Stromal cell of bone marrow (primary cell): ENCODE data around the gene XKR3.
"Not testable (repeated sequence)": the region's sequence is repeated elsewhere in the genome, so short reads cannot be mapped to it uniquely, and the experiment has no call there.

Experiments used
- DNase-seq: peaks from one replicate; pipeline ENCODE4 v3.0.0-alpha.2; 2012; ENCODE audit warnings: low read depth

Gene XKR3

DNA sequence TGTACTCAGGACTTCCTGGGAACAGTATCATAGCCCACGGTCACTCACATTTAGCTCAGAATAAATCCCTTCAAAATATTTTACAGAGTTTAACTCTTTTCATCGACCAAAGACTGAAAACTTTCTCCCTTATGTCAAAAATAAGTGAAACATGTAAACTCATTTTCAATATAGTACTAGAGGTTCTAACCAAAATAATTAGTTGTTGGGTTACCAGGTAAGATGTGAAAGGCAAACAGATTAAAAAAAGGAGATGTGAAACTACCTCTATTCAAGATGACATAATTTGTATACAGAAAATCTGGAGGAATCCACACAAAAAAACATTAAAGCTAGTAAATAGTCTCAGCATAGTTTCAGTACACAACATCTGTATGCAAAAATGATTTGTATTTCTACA is 20.3 kb downstream of the XKR3 start:
- no peak for DNase-seq

DNA sequence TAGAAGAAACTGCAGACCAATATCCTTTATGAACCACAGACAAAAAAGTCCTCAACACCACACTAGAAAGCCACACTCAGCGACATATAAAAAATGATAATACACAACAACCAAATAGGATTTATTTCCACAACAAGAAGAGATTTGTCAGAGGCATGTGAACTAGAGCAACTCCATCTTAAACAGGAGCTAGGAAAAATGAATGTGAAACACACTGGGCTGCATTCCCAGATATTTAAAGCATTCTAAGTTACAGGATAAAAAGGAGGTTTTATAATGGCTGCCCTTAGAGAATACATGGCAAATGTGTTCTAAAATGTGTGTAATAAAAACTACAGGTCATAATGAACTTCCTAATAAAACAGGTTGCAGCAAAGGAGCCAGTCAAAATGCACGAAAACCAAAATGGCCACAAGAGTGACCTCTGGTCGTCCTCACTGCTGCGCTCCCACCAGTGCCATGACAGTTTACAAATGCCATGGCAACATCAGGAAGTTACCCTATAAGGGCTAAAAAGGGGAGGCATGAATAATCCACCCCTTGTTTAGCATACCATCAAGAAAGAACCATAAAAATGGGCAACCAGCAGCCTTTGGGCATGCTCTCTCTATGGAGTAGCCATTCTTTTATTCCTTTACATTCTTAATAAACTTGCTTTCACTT is 21.8 kb downstream of the XKR3 start:
- no peak for DNase-seq

DNA sequence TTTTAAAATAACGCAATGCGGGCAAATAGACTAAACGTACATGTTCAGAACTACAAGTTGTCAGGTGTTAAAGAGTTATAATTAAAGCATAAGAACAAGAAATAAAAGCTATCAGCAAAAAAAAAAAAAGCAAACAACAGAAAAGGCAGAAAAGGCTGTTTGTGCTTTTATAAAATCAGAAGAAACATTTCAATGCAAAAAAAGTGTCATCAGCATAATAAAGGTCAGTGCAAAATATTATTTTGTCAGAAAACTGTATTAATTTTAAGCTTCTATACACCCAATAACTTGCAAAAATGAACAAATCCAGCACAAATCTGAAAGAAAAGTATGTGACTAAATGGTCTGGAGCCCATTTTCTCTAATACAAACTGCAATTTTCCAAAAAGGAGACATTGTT is 23.6 kb downstream of the XKR3 start:
- no peak for DNase-seq

DNA sequence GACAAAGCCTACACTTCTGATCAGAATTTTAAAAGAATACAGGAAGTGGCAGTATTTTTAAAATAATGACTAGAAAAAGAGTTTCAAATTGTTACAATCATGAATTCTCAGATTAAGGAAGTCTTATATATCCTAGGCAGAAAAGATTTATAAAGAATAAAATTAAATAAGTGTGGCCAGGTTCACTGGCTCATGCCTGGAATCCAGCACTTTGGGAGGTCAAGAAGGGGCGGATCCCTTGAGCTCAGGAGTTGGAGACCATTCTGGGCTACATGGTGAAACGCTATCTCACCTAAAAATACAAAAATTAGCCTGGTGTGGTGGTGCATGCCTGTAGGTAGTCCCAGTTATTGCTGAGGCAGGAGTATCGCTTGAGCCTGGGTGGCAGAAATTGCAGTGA is 24.1 kb downstream of the XKR3 start:
- DNase-seq: no peak

DNA sequence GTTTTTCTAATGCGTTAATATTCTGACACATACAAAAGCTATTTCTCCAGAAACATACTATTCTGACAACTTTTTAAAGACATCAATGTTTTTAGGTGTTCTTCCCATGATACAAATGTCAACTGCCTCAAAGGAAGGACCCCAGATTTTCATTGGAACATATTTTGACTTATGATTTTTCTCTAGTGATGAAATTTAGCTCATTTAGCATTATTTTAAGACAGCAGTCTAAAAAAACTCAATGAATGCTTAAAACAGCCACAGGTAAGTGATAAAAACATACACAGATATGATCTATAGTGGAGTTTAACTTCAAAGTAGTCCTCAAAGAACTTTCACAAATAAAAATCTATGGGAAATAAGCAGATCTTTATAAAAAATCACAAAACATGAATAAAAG is 24.9 kb downstream of the XKR3 start:
- no peak for DNase-seq

DNA sequence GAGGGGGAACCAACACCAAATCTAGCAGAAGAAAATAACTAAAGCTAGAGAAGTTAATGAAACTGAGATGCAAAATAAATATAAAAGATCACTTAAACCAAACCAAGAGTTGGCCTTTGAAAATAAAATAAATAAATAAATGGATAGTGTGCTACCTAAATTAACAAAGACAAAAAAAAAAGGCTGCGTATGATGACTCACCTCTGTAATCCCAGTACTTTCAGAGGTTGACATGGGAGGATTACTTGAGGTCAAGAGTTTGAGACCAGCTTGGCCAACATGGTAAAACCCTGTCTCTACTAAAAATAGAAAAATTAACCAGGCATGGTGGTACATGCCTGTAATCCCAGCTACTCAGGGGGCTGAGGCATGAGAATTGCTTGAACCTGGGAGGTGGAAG is 29.7 kb downstream of the XKR3 start:
- not testable (repeated sequence) for DNase-seq

DNA sequence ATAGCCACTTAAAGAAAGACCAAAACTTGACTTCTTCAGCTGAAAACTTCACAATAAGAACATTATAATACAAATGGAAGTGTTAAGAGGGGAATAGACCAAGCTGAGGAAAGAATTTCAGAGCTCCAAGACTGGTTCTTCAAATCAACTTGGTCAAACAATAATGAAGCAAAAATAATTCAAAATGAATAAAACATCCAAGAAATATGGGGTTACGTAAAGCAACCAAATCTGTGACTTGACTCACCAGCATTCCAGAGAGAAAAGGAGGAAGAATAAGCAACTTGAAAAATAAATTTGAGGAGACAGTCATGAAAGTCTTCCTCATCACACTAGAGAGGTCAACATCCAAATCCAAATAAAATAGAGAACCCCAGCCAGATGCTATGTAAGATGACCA is 31.4 kb downstream of the XKR3 start:
- no peak for DNase-seq

DNA sequence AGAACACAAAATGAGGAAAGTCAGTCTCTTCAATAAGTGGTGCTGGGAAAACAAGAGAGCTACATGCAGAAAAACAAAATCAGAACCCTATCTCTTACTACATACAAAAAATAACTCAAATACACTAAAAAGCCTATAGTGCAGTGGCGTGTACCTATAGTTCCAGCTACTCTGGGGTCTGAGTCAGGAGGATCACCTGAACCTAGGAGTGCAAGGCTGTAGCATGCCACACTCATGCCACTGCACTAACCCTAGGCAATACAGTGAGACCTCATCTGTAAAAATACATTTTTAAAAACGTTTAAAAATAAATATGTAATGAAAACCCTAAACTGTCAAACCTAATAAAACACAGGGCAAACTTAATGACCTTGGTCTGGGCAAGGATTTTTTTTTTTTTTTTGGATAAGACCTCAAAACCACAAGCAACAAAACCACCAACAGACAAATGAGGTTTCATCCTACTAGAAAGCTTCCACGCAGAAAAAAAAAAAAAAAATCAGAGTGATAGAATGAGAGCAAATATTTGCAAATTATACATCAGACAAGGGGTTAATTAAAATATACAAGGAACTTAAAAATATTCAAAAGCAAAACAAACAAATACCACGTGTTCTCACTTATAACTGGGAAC is 35.2 kb downstream of the XKR3 start:
- DNase-seq: no peak

DNA sequence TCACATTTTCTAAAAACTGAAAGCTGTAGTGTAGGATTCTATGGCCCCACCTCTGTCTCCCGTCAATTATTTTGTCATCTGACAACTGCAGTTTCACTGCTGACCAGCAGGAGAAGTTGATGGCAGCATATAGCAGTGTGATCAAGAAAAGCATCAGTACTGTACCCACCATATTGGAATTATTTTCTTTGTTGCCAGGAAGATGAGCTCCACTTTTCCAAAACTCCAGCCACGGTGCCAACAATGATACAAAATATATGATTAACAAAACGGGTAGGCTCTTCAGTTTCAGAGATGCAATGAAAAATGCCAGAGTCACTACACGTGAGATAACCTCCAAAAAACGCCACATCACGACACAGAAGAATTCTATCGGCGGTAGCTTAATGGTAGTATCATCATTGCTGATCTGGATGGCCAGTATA is 41.3 kb downstream of the XKR3 start:
- DNase-seq: no peak

DNA sequence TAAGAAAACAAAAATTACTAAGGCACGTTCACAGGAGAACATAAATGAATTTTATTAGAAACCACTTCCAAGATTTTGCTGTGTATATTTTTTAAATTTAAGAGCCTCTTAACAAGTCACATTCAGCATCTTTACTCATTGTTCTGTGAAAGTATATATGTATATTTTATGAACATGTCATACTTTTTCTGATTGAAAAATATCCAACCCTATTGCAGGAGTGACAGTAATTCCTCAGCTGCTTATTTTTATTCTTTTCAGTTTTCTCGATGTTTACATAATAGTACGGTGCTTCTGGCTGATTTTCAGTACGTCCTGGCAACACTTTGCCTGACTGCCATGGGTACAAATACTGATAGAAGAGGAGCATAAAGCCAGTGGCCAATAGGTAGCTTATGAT is 41.8 kb downstream of the XKR3 start:
- no peak for DNase-seq

DNA sequence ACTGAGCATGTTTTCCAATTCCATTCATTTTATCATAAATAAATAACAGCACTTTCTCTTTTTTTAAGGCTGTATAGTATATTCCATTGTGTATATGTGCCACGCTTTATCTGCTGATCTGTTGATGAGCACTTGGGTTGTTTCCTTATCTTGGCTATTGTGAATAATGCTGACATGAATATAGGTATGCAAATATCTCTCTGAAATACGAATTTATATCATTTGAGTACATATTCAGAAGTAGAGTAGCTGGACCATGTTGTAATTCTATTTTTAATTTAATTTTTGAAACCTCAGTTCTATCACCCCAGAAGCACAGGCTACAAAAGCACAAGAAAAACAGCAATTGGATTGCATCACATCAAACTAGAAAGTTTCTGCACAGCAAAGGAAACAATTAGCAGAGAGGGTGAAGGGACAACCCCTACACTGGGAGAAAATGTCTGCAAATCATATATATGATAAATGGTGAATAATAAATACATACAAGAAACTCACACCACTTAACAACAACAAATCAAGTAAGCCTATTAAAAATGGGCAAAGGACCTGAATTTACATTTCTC is 43.4 kb downstream of the XKR3 start:
- no peak for DNase-seq

DNA sequence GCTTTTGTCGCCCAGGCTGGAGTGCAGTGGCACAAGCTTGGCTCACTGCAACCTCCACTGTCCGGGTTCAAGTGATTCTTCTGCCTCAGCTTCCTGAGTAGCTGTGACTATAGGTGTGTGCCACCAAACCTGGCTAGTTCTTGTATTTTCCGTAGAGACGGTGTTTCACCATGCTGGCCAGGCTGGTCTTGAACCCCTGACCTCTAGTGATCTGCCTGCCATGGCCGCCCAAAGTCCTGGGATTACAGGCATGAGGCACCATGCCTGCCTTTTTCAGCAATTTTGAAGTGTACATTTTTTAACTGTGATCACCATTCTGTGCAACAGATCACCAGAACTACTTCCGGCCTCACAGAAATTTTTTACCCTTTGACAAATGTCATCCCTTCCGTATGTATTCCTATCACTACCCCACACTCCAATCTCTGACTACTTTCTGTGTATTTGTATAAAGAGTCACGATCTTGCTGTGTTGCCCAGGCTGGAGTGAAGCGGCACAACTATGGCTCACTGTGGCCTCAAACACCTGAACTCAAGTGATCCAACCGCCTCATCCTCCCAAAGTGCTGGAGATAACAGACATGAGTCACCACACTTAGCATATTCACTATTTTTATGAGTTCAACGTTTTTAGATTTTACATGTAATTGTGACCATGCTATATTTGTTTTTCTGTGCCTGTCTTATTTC is 44.0 kb downstream of the XKR3 start:
- no peak for DNase-seq

DNA sequence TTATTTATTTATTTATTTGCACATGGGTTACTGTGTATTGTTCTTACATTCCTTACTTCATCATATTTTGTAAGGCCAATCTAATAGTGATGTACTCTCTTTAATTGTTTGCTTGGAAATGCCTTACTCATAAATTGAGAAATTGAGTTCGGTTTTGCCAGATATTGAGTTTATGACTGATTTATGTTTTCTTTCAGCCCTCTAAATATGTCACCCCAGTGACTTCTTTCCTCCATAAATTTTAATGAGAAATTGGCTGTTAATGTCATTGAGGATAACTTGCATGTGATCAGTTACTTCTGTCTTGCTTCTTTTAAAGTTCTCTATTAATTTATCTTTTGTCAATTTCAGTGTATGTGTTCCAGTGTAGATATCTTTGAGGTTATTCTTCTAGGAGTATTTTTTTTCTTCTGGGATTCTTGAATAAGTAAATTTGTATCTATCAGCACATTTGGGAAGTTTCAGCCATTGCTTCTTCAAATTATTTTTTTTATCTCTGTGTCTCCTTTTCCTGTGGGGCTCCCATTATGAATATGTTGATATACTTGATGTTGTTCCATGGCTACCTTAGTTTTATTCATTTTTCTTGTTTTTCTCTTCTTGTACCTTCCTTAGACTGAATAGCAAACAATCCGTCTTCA is 47.8 kb downstream of the XKR3 start:
- no peak for DNase-seq

DNA sequence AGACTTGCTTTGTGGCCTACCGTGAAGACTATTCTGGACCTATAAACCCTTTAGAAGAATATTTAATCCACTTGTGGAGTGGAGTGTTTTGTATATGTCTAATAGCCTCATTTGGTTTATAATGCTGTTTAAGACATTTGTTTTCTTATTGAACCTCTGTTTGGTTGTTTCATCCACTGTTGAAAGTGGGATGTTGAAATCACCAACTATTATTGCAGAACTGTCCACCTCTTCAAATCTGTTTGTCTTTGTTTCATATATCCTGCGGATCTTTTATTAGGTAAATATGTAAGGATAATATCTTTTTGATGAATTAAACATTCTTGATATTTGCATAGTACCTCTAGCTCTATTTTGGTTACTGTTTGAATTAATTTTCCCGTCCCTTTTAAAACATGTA is 49.1 kb downstream of the XKR3 start:
- DNase-seq: no peak

DNA sequence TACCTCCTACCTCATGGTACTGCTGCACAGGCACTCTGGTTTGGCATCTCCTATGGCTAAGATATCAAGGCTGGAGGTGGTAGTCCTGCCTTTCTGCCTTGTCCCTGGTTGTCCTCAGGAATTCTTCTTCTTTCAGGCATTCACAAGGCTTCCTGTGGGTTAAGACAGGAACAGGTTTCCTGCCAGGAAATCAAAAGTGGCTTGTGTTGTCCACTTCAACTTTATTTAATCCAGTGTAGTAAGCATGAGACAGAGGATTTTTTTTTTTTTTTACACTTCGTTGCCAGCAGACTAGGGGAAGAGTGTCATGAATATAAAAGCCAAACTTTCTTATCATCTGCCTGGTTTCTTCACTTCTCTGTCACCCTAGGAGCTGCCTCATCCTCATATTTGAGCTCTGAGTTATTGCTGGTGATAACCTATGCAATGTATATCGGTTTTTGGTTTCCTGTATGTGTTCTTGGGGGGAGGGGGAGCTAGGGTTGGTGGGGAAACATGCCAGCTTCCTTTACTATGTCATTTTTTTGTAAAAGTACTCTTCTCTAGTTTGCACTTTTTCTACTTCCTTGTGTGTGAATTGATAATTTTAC is 50.2 kb downstream of the XKR3 start:
- no peak for DNase-seq

DNA sequence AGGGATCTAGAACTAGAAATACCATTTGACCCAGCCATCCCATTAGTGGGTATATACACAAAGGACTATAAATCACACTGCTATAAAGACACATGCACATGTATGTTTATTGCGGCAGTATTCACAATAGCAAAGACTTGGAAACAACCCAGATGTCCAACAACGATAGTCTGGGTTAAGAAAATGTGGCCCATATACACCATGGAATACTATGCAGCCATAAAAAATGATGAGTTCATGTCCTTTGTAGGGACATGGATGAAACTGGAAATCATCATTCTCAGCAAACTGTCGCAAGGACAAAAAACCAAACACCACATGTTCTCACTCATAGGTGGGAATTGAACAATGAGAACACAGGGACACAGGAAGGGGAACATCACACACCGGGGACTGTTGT is 53.6 kb downstream of the XKR3 start:
- not testable (repeated sequence) for DNase-seq

DNA sequence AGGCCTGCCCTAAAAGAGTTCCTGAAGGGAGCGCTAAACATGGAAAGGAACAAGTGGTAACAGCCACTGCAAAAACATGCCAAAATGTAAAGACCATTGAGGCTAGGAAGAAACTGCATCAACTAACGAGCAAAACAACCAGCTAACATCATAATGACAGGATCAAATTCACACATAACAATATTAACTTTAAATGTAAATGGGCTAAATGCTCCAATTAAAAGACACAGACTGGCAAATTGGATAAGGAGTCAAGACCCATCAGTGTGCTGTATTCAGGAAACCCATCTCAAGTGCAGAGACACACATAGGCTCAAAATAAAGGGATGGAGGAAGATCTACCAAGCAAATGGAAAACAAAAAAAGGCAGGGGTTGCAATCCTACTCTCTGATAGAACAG is 57.3 kb downstream of the XKR3 start:
- DNase-seq: not testable (repeated sequence)

DNA sequence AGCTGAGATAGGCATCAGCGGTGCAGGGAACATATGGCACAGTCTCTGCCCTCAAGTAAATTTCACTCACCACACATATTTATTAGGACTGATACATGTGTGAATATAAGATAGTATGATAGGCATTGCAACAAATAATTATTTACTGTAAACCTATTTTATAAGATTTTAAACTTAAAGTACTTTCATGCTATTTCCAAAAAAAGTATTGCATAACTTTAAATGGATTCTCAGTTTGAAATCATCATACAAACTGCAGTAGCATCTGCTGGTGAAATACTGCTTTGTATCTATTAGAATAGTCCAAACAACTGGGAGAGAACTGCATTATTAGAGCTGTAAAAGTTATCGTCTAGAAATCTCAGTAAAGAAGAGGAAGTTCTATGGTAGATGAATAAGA is 63.0 kb downstream of the XKR3 start:
- not testable (repeated sequence) for DNase-seq

DNA sequence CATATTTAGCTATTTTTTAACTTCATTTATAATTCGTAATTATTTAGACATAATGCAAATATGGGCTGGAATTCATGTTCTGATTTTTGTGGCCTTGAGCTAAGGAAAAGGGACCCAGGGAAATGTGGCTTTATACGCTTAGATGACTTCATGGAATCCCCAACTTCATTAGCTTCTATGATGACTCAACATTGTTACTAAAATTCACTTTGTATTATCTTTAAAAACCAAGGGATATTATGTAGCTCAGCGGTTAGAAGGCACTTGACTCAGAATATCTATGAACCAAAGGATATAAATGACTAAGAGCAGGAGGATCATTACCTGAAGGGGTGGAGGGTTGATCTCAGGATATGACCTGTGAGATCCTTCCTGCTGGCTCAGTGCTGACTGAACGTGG is 64.8 kb downstream of the XKR3 start:
- not testable (repeated sequence) for DNase-seq

DNA sequence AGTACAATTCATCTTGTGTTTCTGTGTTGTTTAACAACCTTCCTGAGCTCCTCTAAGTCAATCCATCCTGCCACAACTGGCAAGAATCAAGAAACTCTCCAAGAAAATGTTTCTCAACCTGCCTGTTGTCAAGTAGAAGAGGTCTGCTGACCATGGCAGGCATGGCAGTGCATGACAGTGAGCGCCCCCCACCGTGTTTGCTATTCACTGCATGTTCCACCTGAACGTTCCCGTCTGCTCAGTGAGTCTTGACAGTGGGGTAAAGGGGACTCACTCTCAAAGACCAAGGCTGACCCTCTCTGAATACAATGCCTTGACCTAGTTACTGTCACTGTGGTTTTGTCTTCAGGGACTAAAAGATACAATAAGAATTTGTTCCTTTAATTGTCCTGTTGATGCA is 75.9 kb downstream of the XKR3 start:
- DNase-seq: not testable (repeated sequence)

DNA sequence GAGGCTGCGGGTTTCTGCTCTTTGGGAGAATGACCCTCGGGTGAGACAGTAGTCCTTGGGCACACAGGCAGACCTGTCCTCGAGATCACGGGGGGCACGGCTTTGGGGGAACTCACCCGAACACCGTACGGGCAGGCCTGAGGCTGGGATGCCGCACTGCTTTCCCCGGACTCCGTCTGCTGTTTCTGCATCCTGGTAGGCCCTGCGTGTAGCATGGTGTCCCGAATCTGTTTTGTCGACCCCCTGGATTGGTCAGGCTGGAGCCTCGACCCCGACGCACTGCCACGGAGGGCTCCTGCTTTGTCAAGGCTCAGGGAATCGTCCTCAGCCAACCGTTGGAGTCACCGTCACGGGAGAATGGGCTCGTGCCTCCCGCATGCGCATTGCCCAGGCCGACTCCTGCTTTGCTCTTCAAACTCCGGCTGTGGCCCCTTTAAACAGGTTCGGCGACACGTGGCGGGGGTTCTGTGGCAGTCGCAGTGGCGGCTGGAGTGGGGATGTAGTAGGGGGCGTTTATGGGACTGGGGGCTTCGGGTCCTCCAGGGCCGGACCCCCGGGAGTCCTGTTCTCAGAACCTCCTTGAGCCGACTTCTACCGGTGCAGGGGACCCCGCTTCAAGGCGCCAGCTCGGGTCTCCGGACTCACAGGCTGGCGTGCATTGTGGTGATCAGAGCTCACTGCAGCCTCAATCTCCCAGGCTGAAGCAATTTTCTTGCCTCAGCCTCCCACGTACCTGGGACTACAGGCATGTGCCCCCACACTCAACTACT is 76.9 kb downstream of the XKR3 start:
- not testable (repeated sequence) for DNase-seq
